GM18858 (cell line): ENCODE measurements around the gene TRPV3.
"Not testable (repeated sequence)": the region's sequence is repeated elsewhere in the genome, so short reads cannot be mapped to it uniquely, and the experiment has no call there.

Source experiments
- ATAC-seq: cut with Tn5 transposase; IDR thresholded peaks from one replicate; pipeline ENCODE4 v1.9.1; 2021; ENCODE audit not compliant: unreplicated experiment

The TRPV3 gene

DNA sequence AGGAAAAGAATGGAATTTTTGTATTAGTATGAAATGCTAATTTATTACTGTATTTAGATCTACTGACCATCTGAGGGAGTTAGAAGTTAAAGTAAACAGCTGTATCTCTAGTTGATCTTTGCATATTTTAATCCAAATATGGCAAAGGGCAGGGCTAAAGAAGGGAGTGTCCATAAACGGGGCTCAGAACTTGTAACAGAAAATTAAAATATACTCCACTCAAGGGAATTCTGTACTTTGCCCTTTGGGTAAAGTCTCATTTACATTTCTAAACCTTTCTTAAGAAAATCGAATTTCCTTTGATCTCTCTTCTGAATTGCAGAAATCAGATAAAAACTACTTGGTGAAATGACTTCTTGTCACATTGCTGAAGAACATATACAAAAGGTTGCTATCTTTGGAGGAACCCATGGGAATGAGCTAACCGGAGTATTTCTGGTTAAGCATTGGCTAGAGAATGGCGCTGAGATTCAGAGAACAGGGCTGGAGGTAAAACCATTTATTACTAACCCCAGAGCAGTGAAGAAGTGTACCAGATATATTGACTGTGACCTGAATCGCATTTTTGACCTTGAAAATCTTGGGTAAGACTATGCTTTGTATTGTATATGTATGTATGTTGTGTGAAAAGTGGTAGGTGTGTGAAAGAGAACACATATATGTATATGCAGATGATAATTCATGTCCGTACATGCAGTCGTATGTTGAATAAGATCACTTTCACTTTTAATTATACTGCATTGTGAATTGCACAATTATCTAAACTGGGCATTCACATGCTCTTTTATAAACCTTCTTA lies 81.6 kb downstream of the TRPV3 start, which contains the start of gene ASPA:
ASPA (plus strand) TSS at position 186 of the 799 bp plus-strand sequence; CDS start at position 349, 163 bp downstream.
- ATAC-seq, result no peak

DNA sequence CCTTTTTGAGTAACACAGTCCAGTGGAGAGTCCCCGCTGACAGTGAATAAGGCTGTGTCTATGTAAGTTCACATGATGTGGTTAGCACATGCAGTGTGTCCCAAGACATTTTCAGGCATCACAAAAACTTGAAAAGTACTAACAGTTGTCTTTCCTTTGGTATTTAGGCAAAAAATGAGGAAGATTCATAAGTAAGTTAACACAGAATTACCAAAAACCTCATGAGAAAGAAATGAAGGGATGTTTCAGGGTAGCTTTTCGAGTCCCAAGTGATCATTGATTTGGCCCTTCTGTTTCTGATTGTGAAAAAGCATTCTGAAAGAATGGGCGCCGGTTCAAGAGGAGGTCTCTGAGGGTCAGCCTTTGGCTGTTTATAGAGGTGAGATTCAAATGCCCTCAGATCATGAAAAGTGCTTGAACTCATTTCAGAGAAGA lies 82.3 kb downstream of the TRPV3 start:
- ATAC-seq, result no peak

GRCh38 chr17:3474212-3474611 lies 83.4 kb downstream of the TRPV3 start:
- ATAC-seq, result no peak

DNA sequence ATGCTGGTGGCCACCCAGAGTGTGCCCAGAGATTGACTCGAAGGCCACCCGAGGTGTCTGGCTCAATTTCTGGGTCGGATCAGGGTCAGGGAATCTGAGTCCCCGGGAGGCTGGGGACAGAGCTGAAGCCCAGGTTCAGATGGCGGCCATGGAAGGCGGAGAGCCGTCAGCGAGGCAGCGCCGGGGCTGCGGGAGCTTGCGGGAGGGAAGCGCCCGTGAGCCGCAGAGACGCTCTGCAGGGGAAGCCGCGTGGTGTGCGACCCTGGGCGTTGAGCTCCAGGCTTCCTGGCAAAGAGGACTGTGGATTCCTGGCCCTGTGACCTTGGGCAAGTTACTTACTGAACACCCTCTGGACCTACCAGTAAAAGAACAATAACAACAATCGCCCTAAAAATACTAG lies 85.5 kb downstream of the TRPV3 start:
- ATAC-seq, result no peak

DNA sequence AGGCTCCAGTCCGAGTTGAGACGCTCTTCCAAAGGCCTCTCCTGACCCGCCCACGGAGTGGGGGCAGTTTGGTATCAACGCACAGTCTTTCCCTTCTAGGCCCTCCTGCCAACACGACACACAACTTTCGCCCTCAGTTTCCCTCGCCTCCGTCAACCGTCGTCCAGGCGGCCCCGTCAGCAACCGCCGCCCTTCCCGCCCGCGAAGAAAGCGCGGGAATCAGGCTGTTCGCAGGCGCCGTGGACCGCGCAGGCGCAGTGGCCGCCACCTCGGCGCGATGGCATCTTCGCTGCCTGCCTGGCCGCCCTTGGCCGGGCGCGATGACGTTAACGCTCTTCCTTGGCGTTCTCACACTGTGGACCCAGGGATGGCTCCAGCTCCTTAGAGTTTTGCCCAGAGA lies 86.0 kb downstream of the TRPV3 start, which contains the start of gene SPATA22:
SPATA22 (minus strand) TSS at position 221 of the 400 bp plus-strand sequence. CDS start 2,494 bp downstream, outside the sequence.
- no peak for ATAC-seq

DNA sequence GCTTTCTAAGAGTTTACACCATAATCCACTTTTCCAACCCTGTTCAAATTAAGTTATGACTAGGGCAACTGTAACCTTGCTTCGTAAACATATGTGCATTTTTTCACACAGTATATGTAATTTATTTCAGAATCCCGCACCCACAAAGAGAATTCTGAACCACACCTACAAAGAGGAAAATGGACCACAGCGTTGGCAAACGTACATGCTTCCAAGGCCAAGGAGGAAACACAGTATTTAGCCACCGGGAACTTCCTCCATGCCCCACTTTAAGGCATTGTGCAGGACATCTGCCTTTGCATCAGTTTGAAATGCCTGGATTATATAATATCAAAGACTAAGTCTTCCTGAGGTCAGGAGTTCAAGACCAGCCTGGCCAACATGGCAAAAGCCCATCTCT lies 88.1 kb downstream of the TRPV3 start:
- ATAC-seq, result no peak

- ATAC-seq, result not testable (repeated sequence)
Observed at GRCh38 chr17:3466355-3466754, 91.3 kb downstream of the TRPV3 start.
